HL-60 (cell line): Measurements from ENCODE around the gene EYS.

Experiments
- DNase-seq, 2 experiments: peaks; one replicate each; pipeline ENCODE4 v3.0.0-alpha.2; 2010 to 2020; ENCODE audit warnings: low read depth in 1 of 2, low spot score in 1 of 2
- H3K27ac ChIP-seq: fragments of 250-450 bp; sonication (Bioruptor Pico); replicated peaks from 2 replicates; pipeline ENCODE4 v1.5.1; 2020; ENCODE audit warnings: mild to moderate bottlenecking, moderate library complexity
- H3K27me3 ChIP-seq: fragments of 250-450 bp; sonication (Bioruptor Pico); 2 replicates; pipeline ENCODE4 v1.5.1; 2021; ENCODE audit warnings: mild to moderate bottlenecking, moderate library complexity; ENCODE audit not compliant: insufficient read depth, poor library complexity, severe bottlenecking
- H3K4me3 ChIP-seq: replicated peaks from 2 replicates; pipeline ENCODE4 v1.5.1; 2011; ENCODE audit warnings: mild to moderate bottlenecking, control low read depth, low read length; ENCODE audit not compliant: insufficient read depth
- GABPA ChIP-seq: IDR thresholded peaks from 2 replicates; pipeline ENCODE4 v1.6.1; 2012; ENCODE audit warnings: low read depth
- POLR2AphosphoS5 ChIP-seq: IDR thresholded peaks from 2 replicates; pipeline ENCODE4 v1.6.1; 2012; ENCODE audit warnings: low read depth
- SPI1 ChIP-seq: IDR thresholded peaks from 2 replicates; pipeline ENCODE4 v1.6.1; 2012; ENCODE audit warnings: low read depth, mild to moderate bottlenecking, borderline replicate concordance
- TF ChIP-seq, protein P1 (sequence below): IDR thresholded peaks from 2 replicates; pipeline ENCODE4 v1.6.1; 2012; ENCODE audit warnings: low read depth; ENCODE audit not compliant: insufficient replicate concordance
- TF ChIP-seq, protein P2 (sequence below): IDR thresholded peaks from one replicate; pipeline ENCODE4 v1.5.1; 2011; ENCODE audit warnings: low read length, control low read depth, inconsistent platforms; ENCODE audit not compliant: insufficient read depth

EYS gene

DNA sequence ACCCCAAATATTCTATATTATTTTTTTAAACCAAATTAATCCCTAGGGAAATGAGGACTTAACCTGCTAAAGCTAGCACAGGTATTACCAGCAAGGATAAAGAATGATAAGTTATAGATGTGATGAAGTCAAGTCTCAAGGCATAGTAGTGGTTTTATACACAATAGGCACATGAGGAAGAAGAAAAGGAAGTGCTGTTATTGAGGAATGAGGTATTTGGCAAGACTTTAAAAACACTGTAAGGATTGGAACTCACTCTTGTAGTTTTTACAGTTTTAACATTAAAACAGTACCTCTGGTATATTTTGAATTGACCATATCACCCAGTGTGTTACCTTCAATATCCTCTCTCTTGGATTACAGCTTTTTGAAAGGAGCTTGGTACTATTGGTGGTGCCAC is 2016.8 kb downstream of the EYS start:
- Histone ChIP-seq H3K27me3 (no peaks in the 10 kb centered on the region), H3K27ac (no peak overlapping the region; the same call in 1 of the 2 replicates), H3K4me3 (no peak overlapping the region)
- DNase-seq, result peak in 1 of 2 experiments; percentile 1
- TF ChIP-seq GABPA (no peak), SPI1 (peak; percentile 91)

DNA sequence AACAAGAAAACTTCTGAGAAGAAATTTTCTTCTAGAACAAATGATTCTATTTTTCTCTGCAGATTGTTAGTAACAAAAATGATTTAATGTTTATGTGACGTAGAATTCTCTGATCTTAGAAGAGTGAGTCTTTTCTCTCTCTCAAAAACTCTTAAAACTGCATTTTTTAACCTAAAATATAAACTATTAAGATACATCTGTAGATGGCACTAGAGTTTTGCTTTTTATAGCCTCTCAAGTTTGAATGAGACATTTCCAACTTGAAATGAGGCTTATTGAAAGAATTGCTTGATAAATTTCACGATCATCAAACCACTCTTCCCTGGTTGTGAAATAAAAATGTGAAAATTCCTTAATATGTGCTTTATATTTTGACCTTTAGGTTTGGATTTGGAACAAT is 2017.6 kb downstream of the EYS start:
- Histone ChIP-seq H3K27ac (peak overlapping the region; percentile 6), H3K4me3 (no peak overlapping the region), H3K27me3 (no peaks in the 10 kb centered on the region)
- TF ChIP-seq, protein P1, sequence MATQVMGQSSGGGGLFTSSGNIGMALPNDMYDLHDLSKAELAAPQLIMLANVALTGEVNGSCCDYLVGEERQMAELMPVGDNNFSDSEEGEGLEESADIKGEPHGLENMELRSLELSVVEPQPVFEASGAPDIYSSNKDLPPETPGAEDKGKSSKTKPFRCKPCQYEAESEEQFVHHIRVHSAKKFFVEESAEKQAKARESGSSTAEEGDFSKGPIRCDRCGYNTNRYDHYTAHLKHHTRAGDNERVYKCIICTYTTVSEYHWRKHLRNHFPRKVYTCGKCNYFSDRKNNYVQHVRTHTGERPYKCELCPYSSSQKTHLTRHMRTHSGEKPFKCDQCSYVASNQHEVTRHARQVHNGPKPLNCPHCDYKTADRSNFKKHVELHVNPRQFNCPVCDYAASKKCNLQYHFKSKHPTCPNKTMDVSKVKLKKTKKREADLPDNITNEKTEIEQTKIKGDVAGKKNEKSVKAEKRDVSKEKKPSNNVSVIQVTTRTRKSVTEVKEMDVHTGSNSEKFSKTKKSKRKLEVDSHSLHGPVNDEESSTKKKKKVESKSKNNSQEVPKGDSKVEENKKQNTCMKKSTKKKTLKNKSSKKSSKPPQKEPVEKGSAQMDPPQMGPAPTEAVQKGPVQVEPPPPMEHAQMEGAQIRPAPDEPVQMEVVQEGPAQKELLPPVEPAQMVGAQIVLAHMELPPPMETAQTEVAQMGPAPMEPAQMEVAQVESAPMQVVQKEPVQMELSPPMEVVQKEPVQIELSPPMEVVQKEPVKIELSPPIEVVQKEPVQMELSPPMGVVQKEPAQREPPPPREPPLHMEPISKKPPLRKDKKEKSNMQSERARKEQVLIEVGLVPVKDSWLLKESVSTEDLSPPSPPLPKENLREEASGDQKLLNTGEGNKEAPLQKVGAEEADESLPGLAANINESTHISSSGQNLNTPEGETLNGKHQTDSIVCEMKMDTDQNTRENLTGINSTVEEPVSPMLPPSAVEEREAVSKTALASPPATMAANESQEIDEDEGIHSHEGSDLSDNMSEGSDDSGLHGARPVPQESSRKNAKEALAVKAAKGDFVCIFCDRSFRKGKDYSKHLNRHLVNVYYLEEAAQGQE, result no peak
- TF ChIP-seq SPI1 (no peak), GABPA (no peak), POLR2AphosphoS5 (no peak)
- TF ChIP-seq, protein P2, sequence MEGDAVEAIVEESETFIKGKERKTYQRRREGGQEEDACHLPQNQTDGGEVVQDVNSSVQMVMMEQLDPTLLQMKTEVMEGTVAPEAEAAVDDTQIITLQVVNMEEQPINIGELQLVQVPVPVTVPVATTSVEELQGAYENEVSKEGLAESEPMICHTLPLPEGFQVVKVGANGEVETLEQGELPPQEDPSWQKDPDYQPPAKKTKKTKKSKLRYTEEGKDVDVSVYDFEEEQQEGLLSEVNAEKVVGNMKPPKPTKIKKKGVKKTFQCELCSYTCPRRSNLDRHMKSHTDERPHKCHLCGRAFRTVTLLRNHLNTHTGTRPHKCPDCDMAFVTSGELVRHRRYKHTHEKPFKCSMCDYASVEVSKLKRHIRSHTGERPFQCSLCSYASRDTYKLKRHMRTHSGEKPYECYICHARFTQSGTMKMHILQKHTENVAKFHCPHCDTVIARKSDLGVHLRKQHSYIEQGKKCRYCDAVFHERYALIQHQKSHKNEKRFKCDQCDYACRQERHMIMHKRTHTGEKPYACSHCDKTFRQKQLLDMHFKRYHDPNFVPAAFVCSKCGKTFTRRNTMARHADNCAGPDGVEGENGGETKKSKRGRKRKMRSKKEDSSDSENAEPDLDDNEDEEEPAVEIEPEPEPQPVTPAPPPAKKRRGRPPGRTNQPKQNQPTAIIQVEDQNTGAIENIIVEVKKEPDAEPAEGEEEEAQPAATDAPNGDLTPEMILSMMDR, result no peak
- no peak for DNase-seq

DNA sequence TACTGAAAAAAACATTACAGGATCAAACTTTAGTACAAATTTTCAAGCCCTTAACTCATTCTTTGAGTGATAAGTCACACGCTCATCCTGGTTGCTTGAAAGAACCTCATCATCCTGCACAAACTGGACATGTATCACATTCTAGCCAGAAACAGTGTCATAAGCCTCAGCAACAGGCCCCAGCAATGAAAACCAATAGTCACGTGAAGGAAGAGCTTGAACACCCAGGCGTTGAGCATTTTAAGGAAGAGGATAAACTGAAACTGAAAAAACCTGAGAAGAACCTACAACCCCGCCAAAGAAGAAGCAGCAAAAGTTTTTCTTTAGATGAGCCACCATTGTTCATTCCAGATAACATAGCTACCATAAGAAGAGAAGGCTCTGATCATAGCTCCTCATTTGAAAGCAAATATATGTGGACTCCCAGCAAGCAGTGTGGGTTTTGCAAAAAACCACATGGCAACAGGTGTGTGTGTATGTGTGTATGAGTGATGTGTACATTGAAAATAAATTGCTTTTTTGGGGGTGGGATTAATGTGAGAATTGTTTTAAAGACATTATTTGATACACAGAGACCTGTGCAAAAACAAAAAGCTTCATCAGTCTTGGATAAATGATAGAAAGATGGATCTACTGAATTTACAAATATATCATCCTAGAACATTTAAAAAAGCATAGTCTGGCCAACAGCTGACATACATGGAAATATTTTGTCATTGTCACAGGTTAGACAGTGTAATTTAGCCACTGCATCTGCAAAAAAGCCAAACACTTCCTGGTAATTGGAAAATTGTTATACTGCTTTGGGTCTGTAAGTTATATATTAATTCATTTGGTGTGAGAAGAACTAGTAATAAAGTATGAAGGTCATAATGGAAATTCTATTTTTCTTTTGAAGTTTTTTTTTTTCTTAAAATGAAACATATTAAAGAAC is 2021.3 kb downstream of the EYS start:
- TF ChIP-seq, protein P1, result no peak
- TF ChIP-seq SPI1 (peak; percentile 48; the same call in 1 of the 2 replicates), GABPA (no peak), POLR2AphosphoS5 (no peak)
- TF ChIP-seq, protein P2, result no peak
- peak overlapping the region; percentile 58 for H3K27ac ChIP-seq

DNA sequence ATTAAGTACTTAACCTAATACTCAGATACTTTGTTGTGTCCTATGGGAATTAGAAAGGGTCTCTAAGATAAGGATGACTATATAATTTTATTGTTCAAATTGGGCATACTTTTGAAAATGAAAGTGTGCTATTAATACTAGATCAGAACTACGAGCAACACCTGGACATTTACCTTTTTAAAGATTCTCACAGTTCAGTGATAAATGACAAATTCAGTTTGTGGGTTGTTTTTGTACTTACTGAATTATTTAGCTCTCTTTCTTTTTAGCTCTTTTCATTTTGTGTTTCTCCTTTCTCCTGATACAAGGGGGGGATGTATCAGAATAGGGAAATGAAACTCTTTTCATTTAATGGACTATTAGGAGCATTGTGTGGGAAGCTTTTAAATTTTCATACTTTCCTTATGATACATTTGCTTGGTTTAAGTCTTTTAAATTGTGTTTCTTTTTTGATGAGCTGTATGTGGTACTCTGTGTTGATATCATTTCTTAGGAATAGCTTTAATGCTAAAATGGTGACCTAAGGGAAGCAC is 2023.9 kb downstream of the EYS start:
- Histone ChIP-seq H3K4me3 (no peak overlapping the region), H3K27me3 (no peaks in the 10 kb centered on the region), H3K27ac (no peak overlapping the region)
- no peak for DNase-seq
- TF ChIP-seq, protein P1, result no peak
- TF ChIP-seq POLR2AphosphoS5, result no peak
- TF ChIP-seq SPI1, result no peak
- TF ChIP-seq, protein P2, result no peak
- TF ChIP-seq GABPA, result no peak

More for the DNA sequence above, 2021.3 kb downstream of the EYS start:
- peak in 1 of 2 experiments; percentile 60 for DNase-seq
- Histone ChIP-seq H3K27me3 (no peaks in the 10 kb centered on the region), H3K4me3 (no peak overlapping the region)
